Keratinocyte (primary cell): ENCODE measurements around the gene POLR3K. TPM values are rescaled to one million over a fixed set of nuclear protein-coding genes. Genes with fewer than 3 reads are reported as not detected.

Experiments
- DNase-seq: peaks from one replicate; pipeline ENCODE4 v3.0.0-alpha.2; 2011; ENCODE audit warnings: low read depth, missing footprints, low spot score
- FAIRE-seq: peaks from 2 replicates; lab custom pipeline; 2011; peaks lifted over from hg19 to GRCh38; lab: Jason Lieb, UNC
- H2AFZ ChIP-seq: 2 replicates; pipeline ENCODE4 v1.6.0; 2012; ENCODE audit warnings: low read length, control low read depth, inconsistent platforms; ENCODE audit not compliant: control insufficient read depth
- H3K27ac ChIP-seq: 2 replicates; pipeline ENCODE4 v1.5.1; 2011; ENCODE audit warnings: low read length; ENCODE audit not compliant: control insufficient read depth, insufficient read depth
- H3K27me3 ChIP-seq: 3 replicates; pipeline ENCODE4 v1.6.0; 2011; ENCODE audit warnings: low read length; ENCODE audit not compliant: control insufficient read depth, insufficient read depth; ENCODE audit errors: extremely low read depth
- H3K36me3 ChIP-seq, 2 experiments: 2 replicates in 1 of 2; 3 replicates in 1 of 2; pipeline ENCODE4 v1.5.1; 2011; ENCODE audit warnings: low read length in 2 of 2, mild to moderate bottlenecking in 1 of 2; ENCODE audit not compliant: control insufficient read depth in 2 of 2, insufficient read depth in 2 of 2; ENCODE audit errors: extremely low read depth in 1 of 2
- H3K4me1 ChIP-seq: 3 replicates; pipeline ENCODE4 v1.5.1; 2011; ENCODE audit warnings: low read length; ENCODE audit not compliant: control insufficient read depth, insufficient read depth; ENCODE audit errors: extremely low read depth
- H3K4me2 ChIP-seq: 3 replicates; pipeline ENCODE4 v1.6.0; 2011; ENCODE audit warnings: low read depth, low read length; ENCODE audit not compliant: control insufficient read depth, insufficient read depth; ENCODE audit errors: extremely low read depth
- H3K4me3 ChIP-seq, 3 experiments: fragments of 200-600 bp in 1 of 3; sonication (generic) in 1 of 3; 2 replicates in 2 of 3; 3 replicates in 1 of 3; pipeline ENCODE4 v1.5.1; 2011 to 2016; ENCODE audit warnings: low read length in 3 of 3, mild to moderate bottlenecking in 3 of 3, control low read depth in 2 of 3, inconsistent platforms in 1 of 3, low read depth in 1 of 3, mixed read lengths in 1 of 3, mixed run types in 1 of 3, moderate library complexity in 1 of 3; ENCODE audit not compliant: control insufficient read depth in 2 of 3, insufficient read depth in 2 of 3; ENCODE audit errors: extremely low read depth in 1 of 3
- H3K79me2 ChIP-seq: 2 replicates; pipeline ENCODE4 v1.6.0; 2012; ENCODE audit warnings: low read length; ENCODE audit not compliant: control insufficient read depth, insufficient read depth
- H3K9ac ChIP-seq: 3 replicates; pipeline ENCODE4 v1.6.0; 2011; ENCODE audit warnings: low read length; ENCODE audit not compliant: control insufficient read depth, insufficient read depth; ENCODE audit errors: extremely low read depth
- H3K9me1 ChIP-seq: 3 replicates; pipeline ENCODE4 v1.6.0; 2011; ENCODE audit warnings: low read length; ENCODE audit not compliant: control insufficient read depth, insufficient read depth; ENCODE audit errors: extremely low read depth
- H3K9me3 ChIP-seq: 2 replicates; pipeline ENCODE4 v1.5.1; 2012; ENCODE audit warnings: low read depth, low read length; ENCODE audit not compliant: control insufficient read depth
- H4K20me1 ChIP-seq: 3 replicates; pipeline ENCODE4 v1.6.0; 2011; ENCODE audit warnings: low read length; ENCODE audit not compliant: control insufficient read depth, insufficient read depth; ENCODE audit errors: extremely low read depth
- CTCF ChIP-seq, 3 experiments: IDR thresholded peaks in 1 of 3; conservative IDR thresholded peaks in 1 of 3; optimal IDR thresholded peaks in 1 of 3; 2 replicates in 2 of 3; 3 replicates in 1 of 3; pipeline versions ENCODE3 to v1.5.1; 2011; ENCODE audit warnings: low read length in 3 of 3, mild to moderate bottlenecking in 3 of 3, moderate library complexity in 2 of 3, control low read depth in 1 of 3, inconsistent platforms in 1 of 3; ENCODE audit not compliant: insufficient read depth in 2 of 3; ENCODE audit errors: extremely low read depth in 1 of 3
- EZH2 ChIP-seq: IDR thresholded peaks from one replicate; pipeline ENCODE4 v1.6.1; 2012; ENCODE audit warnings: inconsistent platforms, mild to moderate bottlenecking, low read length, moderate library complexity
- dilution Hi-C: fragments of 300-500 bp; cut with MboI; formaldehyde crosslinking; loops from one replicate; pipeline ENCODE4 v1.7.0; 2020; ENCODE audit warnings: low sequenced_read_pairs; ENCODE audit not compliant: extremely low pct_ligation_motif_present
- polyA plus RNA-seq, 5 experiments: library from polyadenylated mRNA; depleted of rRNA in 3 of 5; stranded (reverse) in 3 of 5; stranded (forward) in 1 of 5; unstranded in 1 of 5; fragments of >200 nt; gene quantifications; 1 replicate in 1 of 5; 2 replicates in 3 of 5; 3 replicates in 1 of 5; pipeline versions ENCODE4 v1.2.1 to v1.2.3, GENCODE V29; 2011 to 2012; ENCODE audit warnings: missing spikeins in 2 of 5, low read depth in 1 of 5, low replicate concordance in 1 of 5

POLR3K gene
- polyA plus RNA-seq, 1 donor (not counting 4 experiments of a cell fraction or from before 2014, with no cell fraction given) = 23.2 TPM

GRCh38 chr16:58491-59439 lies 5.4 kb upstream of the POLR3K start:
- Histone ChIP-seq H3K4me3 (no peak overlapping the region), H3K4me2 (no peak overlapping the region), H3K27me3 (no peaks in the 10 kb centered on the region), H2AFZ (no peak overlapping the region), H3K4me1 (peaks cover 4% of the 10 kb centered on the region), H3K9me3 (no peaks in the 10 kb centered on the region), H3K79me2 (peaks cover 7% of the 10 kb centered on the region), H4K20me1 (no peaks in the 10 kb centered on the region), H3K36me3 (peaks cover 40 to 41% of the 10 kb centered on the region in 2 experiments), H3K9me1 (no peaks in the 10 kb centered on the region), H3K9ac (no peak overlapping the region), H3K27ac (no peak overlapping the region)
- FAIRE-seq (no peak), DNase-seq (no peak)
- dilution Hi-C loops = no loop called here
- no peak for TF ChIP-seq CTCF (optimal IDR thresholded peaks at IDR 0.05 in 1 of 3, IDR thresholded peaks at IDR 0.05 in 1 of 3, conservative IDR thresholded peaks at IDR 0.05 in 1 of 3; ENCODE audit: extremely low read depth in 1 of 3, insufficient read depth in 2 of 3, low read length in 3 of 3)
- no peak for TF ChIP-seq EZH2

GRCh38 chr16:57711-58110 lies 4.3 kb upstream of the POLR3K start:
- no peak overlapping the region for H2AFZ ChIP-seq
- H3K9me3 ChIP-seq = no peaks in the 10 kb centered on the region
- dilution Hi-C loops = no loop called here
- no peak for DNase-seq
- H3K4me3 ChIP-seq = no peak overlapping the region
- no peak overlapping the region for H3K27ac ChIP-seq
- H3K79me2 ChIP-seq = peaks cover 13% of the 10 kb centered on the region
- no peak overlapping the region for H3K9ac ChIP-seq
- no peaks in the 10 kb centered on the region for H3K9me1 ChIP-seq
- no peaks in the 10 kb centered on the region for H3K27me3 ChIP-seq
- H4K20me1 ChIP-seq = no peaks in the 10 kb centered on the region
- no peak for TF ChIP-seq EZH2
- H3K36me3 ChIP-seq = peaks cover 33 to 36% of the 10 kb centered on the region in 2 experiments
- peaks cover 4% of the 10 kb centered on the region for H3K4me1 ChIP-seq
- H3K4me2 ChIP-seq = no peak overlapping the region
- no peak for FAIRE-seq
